Measurements from ENCODE around the gene ACOT12. TPM values are rescaled to one million over a fixed set of nuclear protein-coding genes. Genes with fewer than 3 reads are reported as not detected.
A peak's percentile ranks its signal among the peaks of the same experiment; 100 is the strongest.
"Not testable (repeated sequence)": the region's sequence is repeated elsewhere in the genome, so short reads cannot be mapped to it uniquely, and the experiment has no call there.

Gene ACOT12
- total and polyA plus RNA-seq, 2 experiments from 2014 or later = not detected

DNA sequence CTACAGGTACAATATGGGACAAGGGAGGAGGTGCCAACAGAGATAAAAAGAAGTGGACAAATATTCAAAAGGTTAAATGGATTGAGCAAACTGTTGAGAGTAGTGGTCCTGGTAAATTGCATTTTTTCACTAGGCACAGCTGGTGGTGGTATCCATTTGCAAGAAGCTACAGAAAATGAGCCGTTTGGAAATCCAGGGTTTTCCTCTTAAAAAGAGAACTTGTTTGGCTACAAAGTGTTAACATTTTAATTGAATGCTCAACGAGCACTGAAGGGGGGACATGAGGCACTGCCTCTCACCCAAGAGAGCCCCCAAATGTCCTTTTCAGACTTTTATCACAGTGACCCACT is 93.0 kb downstream of the ACOT12 start:
- Histone ChIP-seq H3K4me3 (peak overlapping the region; percentile 66), H3K4me1 (ENCODE audit: low read depth) (peaks cover 11% of the 10 kb centered on the region), H3K27ac (peak overlapping the region; percentile 97), H3K27me3 (no peaks in the 10 kb centered on the region), H3K36me3 (peaks cover 4% of the 10 kb centered on the region), H3K9me3 (ENCODE audit: low read depth) (no peaks in the 10 kb centered on the region)
- TF ChIP-seq, protein P1, sequence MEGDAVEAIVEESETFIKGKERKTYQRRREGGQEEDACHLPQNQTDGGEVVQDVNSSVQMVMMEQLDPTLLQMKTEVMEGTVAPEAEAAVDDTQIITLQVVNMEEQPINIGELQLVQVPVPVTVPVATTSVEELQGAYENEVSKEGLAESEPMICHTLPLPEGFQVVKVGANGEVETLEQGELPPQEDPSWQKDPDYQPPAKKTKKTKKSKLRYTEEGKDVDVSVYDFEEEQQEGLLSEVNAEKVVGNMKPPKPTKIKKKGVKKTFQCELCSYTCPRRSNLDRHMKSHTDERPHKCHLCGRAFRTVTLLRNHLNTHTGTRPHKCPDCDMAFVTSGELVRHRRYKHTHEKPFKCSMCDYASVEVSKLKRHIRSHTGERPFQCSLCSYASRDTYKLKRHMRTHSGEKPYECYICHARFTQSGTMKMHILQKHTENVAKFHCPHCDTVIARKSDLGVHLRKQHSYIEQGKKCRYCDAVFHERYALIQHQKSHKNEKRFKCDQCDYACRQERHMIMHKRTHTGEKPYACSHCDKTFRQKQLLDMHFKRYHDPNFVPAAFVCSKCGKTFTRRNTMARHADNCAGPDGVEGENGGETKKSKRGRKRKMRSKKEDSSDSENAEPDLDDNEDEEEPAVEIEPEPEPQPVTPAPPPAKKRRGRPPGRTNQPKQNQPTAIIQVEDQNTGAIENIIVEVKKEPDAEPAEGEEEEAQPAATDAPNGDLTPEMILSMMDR (IDR thresholded peaks at IDR 0.05; ENCODE audit: low read depth, low read length) = no peak
- no peak for DNase-seq (ENCODE audit: low read depth in 1 of 2, low spot score in 1 of 2)

DNA sequence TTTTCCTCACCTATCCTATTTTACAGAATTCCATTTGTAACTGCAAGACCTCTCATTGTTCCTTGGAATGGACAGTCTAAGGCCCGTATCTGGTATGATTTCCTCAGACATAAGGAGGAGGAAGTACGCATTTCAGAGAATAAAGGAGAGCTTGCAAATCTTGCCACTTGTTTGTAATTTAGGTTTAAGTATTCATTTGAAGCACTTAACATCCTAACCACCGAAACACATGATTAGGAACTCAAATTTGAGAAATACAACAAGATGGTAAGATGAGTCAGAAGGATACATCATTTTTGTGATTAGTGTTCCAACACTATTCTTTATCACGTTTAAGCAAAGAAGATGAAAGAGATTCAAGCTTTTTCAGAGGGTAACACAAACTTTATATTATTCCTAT is 96.4 kb downstream of the ACOT12 start:
- TF ChIP-seq, protein P1 (IDR thresholded peaks at IDR 0.05; ENCODE audit: low read depth, low read length) = no peak
- no peak overlapping the region for H3K4me3 ChIP-seq
- H3K27me3 ChIP-seq = no peaks in the 10 kb centered on the region
- H3K9me3 ChIP-seq (ENCODE audit: low read depth) = no peaks in the 10 kb centered on the region
- peaks cover 10% of the 10 kb centered on the region for H3K4me1 ChIP-seq (ENCODE audit: low read depth)
- no peak overlapping the region for H3K27ac ChIP-seq
- no peaks in the 10 kb centered on the region for H3K36me3 ChIP-seq
- no peak for DNase-seq (ENCODE audit: low read depth in 1 of 2, low spot score in 1 of 2)

DNA sequence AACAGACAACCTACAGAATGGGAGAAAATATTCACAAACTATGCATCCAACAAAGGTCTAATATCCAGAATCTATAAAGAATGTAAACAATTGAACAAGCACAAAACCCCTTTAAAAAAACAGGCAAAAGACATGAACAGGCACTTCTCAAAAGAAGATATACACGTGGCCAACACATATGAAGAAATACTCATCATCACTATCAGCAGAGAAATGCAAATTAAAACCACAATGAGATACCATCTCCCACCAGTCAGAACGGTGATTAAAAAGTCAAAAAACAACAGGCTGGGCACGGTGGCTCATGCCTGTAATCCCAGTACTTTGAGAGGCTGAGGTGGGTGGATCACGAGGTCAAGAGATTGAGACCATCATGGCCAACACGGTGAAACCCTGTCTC is 99.9 kb downstream of the ACOT12 start:
- H3K27me3 ChIP-seq; DNase-seq (ENCODE audit: low read depth in 1 of 2, low spot score in 1 of 2); H3K27ac ChIP-seq: not testable (repeated sequence)

DNA sequence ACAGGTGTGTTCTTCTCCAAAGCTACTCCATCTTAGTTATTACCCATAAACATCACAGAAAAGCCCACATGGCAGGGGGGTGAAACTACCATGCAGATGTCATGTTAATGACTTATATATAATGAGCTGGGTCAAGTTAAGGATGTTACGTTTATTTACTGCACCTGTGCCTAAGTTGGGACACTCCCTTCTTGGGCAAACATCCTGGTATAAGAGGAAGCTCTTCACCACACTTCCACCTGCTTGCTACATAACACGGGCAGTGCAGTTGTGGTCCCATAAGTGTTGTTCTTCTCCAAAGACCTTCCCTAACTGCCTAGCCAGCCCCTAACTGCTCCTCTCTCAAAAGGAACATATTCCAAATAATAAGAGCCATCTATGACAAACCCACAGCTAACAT is 101.8 kb downstream of the ACOT12 start:
- H3K27ac ChIP-seq = no peak overlapping the region
- H3K9me3 ChIP-seq (ENCODE audit: low read depth) = no peaks in the 10 kb centered on the region
- DNase-seq (ENCODE audit: low read depth in 1 of 2, low spot score in 1 of 2) = no peak
- H3K4me3 ChIP-seq = no peak overlapping the region
- TF ChIP-seq, protein P1 (IDR thresholded peaks at IDR 0.05; ENCODE audit: low read depth, low read length) = no peak
- no peaks in the 10 kb centered on the region for H3K27me3 ChIP-seq
- no peaks in the 10 kb centered on the region for H3K36me3 ChIP-seq
- no peaks in the 10 kb centered on the region for H3K4me1 ChIP-seq (ENCODE audit: low read depth)

More for the DNA sequence above, 99.9 kb downstream of the ACOT12 start:
- not testable (repeated sequence) for H3K4me1 ChIP-seq (ENCODE audit: low read depth); H3K9me3 ChIP-seq (ENCODE audit: low read depth); H3K4me3 ChIP-seq; H3K36me3 ChIP-seq

DNA sequence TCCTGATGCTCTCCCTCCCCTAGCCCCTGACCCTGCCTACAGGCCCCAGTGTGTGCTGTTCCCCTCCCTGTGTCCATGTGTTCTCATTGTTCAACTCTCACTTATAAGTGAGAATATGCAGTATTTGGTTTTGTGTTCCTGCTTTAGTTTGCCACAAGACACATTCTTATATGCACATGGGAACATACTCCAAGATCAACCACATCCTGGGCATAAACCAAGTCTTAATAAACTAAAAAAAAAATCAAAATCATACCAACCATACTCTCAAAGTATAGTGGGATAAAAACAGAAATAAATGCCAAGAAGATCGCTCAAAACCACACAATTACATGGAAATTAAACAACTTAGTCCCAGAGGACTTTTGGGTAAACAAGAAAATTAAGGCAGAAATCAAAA is 103.8 kb downstream of the ACOT12 start:
- Histone ChIP-seq H3K36me3 (no peaks in the 10 kb centered on the region), H3K27me3 (no peaks in the 10 kb centered on the region), H3K4me1 (ENCODE audit: low read depth) (no peaks in the 10 kb centered on the region), H3K4me3 (no peak overlapping the region), H3K9me3 (ENCODE audit: low read depth) (no peaks in the 10 kb centered on the region), H3K27ac (no peak overlapping the region)
- TF ChIP-seq, protein P1 (IDR thresholded peaks at IDR 0.05; ENCODE audit: low read depth, low read length) = no peak
- DNase-seq (ENCODE audit: low read depth in 1 of 2, low spot score in 1 of 2) = no peak

DNA sequence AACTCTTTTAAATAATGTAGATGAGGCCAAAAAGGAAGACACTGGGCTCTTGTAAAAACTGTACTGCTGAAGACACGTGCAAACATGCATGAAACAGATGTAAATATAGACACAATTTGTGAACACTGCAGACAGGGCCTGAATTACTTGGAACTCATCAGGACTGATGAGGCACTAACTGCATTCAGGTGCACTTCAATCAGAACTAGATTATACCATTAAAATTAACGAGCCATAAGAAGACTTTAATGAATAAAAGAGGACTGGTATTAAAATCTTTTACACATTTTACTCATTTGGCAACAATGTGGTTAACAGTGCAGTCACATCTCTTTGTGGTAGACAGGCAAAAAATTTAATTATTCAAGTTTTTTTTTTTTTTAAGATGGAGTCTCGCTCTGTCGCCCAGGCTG is 105.9 kb downstream of the ACOT12 start:
- Histone ChIP-seq H3K4me1 (ENCODE audit: low read depth) (no peaks in the 10 kb centered on the region), H3K27ac (no peak overlapping the region), H3K4me3 (no peak overlapping the region), H3K36me3 (no peaks in the 10 kb centered on the region), H3K9me3 (ENCODE audit: low read depth) (no peaks in the 10 kb centered on the region), H3K27me3 (no peaks in the 10 kb centered on the region)
- no peak for DNase-seq (ENCODE audit: low read depth in 1 of 2, low spot score in 1 of 2)
- TF ChIP-seq, protein P1 (IDR thresholded peaks at IDR 0.05; ENCODE audit: low read depth, low read length) = no peak

Measured in cardiac muscle cell (in vitro differentiated cells and primary cell).